Gastrocnemius medialis (tissue), 4 donors: ENCODE data around the gene PPP2R2C.

Experiments
- CTCF ChIP-seq, 5 experiments: fragments of 450-650 bp in 3 of 5; fragments of 200-600 bp in 2 of 5; sonication (generic) in 2 of 5; IDR thresholded peaks in 4 of 5; conservative IDR thresholded peaks in 1 of 5; 1 replicate in 4 of 5; 2 replicates in 1 of 5; pipeline ENCODE4 v1.5.1; 2016 to 2019; ENCODE audit warnings: antibody characterized with exemption in 5 of 5, mild to moderate bottlenecking in 3 of 5, moderate library complexity in 3 of 5
- POLR2A ChIP-seq, 2 donors: fragments of 450-650 bp; IDR thresholded peaks; one replicate each; pipeline ENCODE4 v1.6.1; 2017; ENCODE audit warnings: antibody characterized with exemption in 2 of 2, mild to moderate bottlenecking in 2 of 2, moderate library complexity in 2 of 2

DNA sequence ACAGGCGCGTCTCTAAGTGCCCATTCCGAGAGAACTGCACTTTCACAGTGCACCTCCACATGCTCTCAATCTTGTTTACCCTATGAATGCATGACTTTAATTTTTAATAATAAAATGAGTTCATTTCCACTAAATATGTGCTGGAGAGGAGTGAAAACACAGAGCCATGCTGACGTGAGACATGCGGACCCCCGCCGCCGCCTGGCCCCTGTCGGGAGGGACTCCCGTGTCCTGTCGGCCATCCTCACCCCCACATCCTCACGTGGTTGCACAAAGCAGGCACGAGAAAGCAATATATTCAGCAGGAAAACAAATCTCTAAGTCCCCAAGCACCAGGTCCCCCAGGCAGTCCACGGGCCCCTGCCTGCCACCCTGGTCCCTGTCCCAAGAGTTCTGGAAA is 23.1 kb downstream of the PPP2R2C start:
- TF ChIP-seq CTCF (IDR thresholded peaks at IDR 0.05 in 4 of 5, conservative IDR thresholded peaks at IDR 0.05 in 1 of 5) (no peak), POLR2A (IDR thresholded peaks at IDR 0.05) (no peak)
